Keratinocyte (primary cell): ENCODE measurements around the gene ABCG4. TPM values are rescaled to one million over a fixed set of nuclear protein-coding genes. Genes with fewer than 3 reads are reported as not detected.
"Not testable (repeated sequence)": the region's sequence is repeated elsewhere in the genome, so short reads cannot be mapped to it uniquely, and the experiment has no call there.

Experiments
- DNase-seq: peaks from one replicate; pipeline ENCODE4 v3.0.0-alpha.2; 2011; ENCODE audit warnings: low read depth, missing footprints, low spot score
- FAIRE-seq: peaks from 2 replicates; lab custom pipeline; 2011; peaks lifted over from hg19 to GRCh38; lab: Jason Lieb, UNC
- H2AFZ ChIP-seq: 2 replicates; pipeline ENCODE4 v1.6.0; 2012; ENCODE audit warnings: low read length, control low read depth, inconsistent platforms; ENCODE audit not compliant: control insufficient read depth
- H3K27ac ChIP-seq: 2 replicates; pipeline ENCODE4 v1.5.1; 2011; ENCODE audit warnings: low read length; ENCODE audit not compliant: control insufficient read depth, insufficient read depth
- H3K27me3 ChIP-seq: 3 replicates; pipeline ENCODE4 v1.6.0; 2011; ENCODE audit warnings: low read length; ENCODE audit not compliant: control insufficient read depth, insufficient read depth; ENCODE audit errors: extremely low read depth
- H3K36me3 ChIP-seq, 2 experiments: 2 replicates in 1 of 2; 3 replicates in 1 of 2; pipeline ENCODE4 v1.5.1; 2011; ENCODE audit warnings: low read length in 2 of 2, mild to moderate bottlenecking in 1 of 2; ENCODE audit not compliant: control insufficient read depth in 2 of 2, insufficient read depth in 2 of 2; ENCODE audit errors: extremely low read depth in 1 of 2
- H3K4me1 ChIP-seq: 3 replicates; pipeline ENCODE4 v1.5.1; 2011; ENCODE audit warnings: low read length; ENCODE audit not compliant: control insufficient read depth, insufficient read depth; ENCODE audit errors: extremely low read depth
- H3K4me2 ChIP-seq: 3 replicates; pipeline ENCODE4 v1.6.0; 2011; ENCODE audit warnings: low read depth, low read length; ENCODE audit not compliant: control insufficient read depth, insufficient read depth; ENCODE audit errors: extremely low read depth
- H3K4me3 ChIP-seq, 3 experiments: fragments of 200-600 bp in 1 of 3; sonication (generic) in 1 of 3; 2 replicates in 2 of 3; 3 replicates in 1 of 3; pipeline ENCODE4 v1.5.1; 2011 to 2016; ENCODE audit warnings: low read length in 3 of 3, mild to moderate bottlenecking in 3 of 3, control low read depth in 2 of 3, inconsistent platforms in 1 of 3, low read depth in 1 of 3, mixed read lengths in 1 of 3, mixed run types in 1 of 3, moderate library complexity in 1 of 3; ENCODE audit not compliant: control insufficient read depth in 2 of 3, insufficient read depth in 2 of 3; ENCODE audit errors: extremely low read depth in 1 of 3
- H3K79me2 ChIP-seq: 2 replicates; pipeline ENCODE4 v1.6.0; 2012; ENCODE audit warnings: low read length; ENCODE audit not compliant: control insufficient read depth, insufficient read depth
- H3K9ac ChIP-seq: 3 replicates; pipeline ENCODE4 v1.6.0; 2011; ENCODE audit warnings: low read length; ENCODE audit not compliant: control insufficient read depth, insufficient read depth; ENCODE audit errors: extremely low read depth
- H3K9me1 ChIP-seq: 3 replicates; pipeline ENCODE4 v1.6.0; 2011; ENCODE audit warnings: low read length; ENCODE audit not compliant: control insufficient read depth, insufficient read depth; ENCODE audit errors: extremely low read depth
- H3K9me3 ChIP-seq: 2 replicates; pipeline ENCODE4 v1.5.1; 2012; ENCODE audit warnings: low read depth, low read length; ENCODE audit not compliant: control insufficient read depth
- H4K20me1 ChIP-seq: 3 replicates; pipeline ENCODE4 v1.6.0; 2011; ENCODE audit warnings: low read length; ENCODE audit not compliant: control insufficient read depth, insufficient read depth; ENCODE audit errors: extremely low read depth
- CTCF ChIP-seq, 3 experiments: IDR thresholded peaks in 1 of 3; conservative IDR thresholded peaks in 1 of 3; optimal IDR thresholded peaks in 1 of 3; 2 replicates in 2 of 3; 3 replicates in 1 of 3; pipeline versions ENCODE3 to v1.5.1; 2011; ENCODE audit warnings: low read length in 3 of 3, mild to moderate bottlenecking in 3 of 3, moderate library complexity in 2 of 3, control low read depth in 1 of 3, inconsistent platforms in 1 of 3; ENCODE audit not compliant: insufficient read depth in 2 of 3; ENCODE audit errors: extremely low read depth in 1 of 3
- EZH2 ChIP-seq: IDR thresholded peaks from one replicate; pipeline ENCODE4 v1.6.1; 2012; ENCODE audit warnings: inconsistent platforms, mild to moderate bottlenecking, low read length, moderate library complexity
- dilution Hi-C: fragments of 300-500 bp; cut with MboI; formaldehyde crosslinking; loops from one replicate; pipeline ENCODE4 v1.7.0; 2020; ENCODE audit warnings: low sequenced_read_pairs; ENCODE audit not compliant: extremely low pct_ligation_motif_present
- polyA plus RNA-seq, 5 experiments: library from polyadenylated mRNA; depleted of rRNA in 3 of 5; stranded (reverse) in 3 of 5; stranded (forward) in 1 of 5; unstranded in 1 of 5; fragments of >200 nt; gene quantifications; 1 replicate in 1 of 5; 2 replicates in 3 of 5; 3 replicates in 1 of 5; pipeline versions ENCODE4 v1.2.1 to v1.2.3, GENCODE V29; 2011 to 2012; ENCODE audit warnings: missing spikeins in 2 of 5, low read depth in 1 of 5, low replicate concordance in 1 of 5

The ABCG4 gene
- polyA plus RNA-seq, 1 donor (not counting 4 experiments of a cell fraction or from before 2014, with no cell fraction given) = 0.14 TPM

- Histone ChIP-seq H2AFZ (peak within 1 kb of the TSS; percentile 98), H3K4me3 (peak within 1 kb of the TSS; percentile 82 to 86 (median 86)), H3K79me2 (peaks cover 20% of the 10 kb centered on the region), H3K36me3 (peaks cover 7 to 15% of the 10 kb centered on the region in 2 experiments), H4K20me1 (no peaks in the 10 kb centered on the region), H3K4me1 (peaks cover 28% of the 10 kb centered on the region), H3K9me1 (no peaks in the 10 kb centered on the region), H3K4me2 (peak within 1 kb of the TSS; percentile 97), H3K27ac (peak within 1 kb of the TSS; percentile 99), H3K9ac (peak within 1 kb of the TSS; percentile 91), H3K9me3 (no peaks in the 10 kb centered on the region), H3K27me3 (no peaks in the 10 kb centered on the region)
- TF ChIP-seq EZH2 = no peak
- no peak for TF ChIP-seq CTCF (optimal IDR thresholded peaks at IDR 0.05 in 1 of 3, IDR thresholded peaks at IDR 0.05 in 1 of 3, conservative IDR thresholded peaks at IDR 0.05 in 1 of 3; ENCODE audit: extremely low read depth in 1 of 3, insufficient read depth in 2 of 3, low read length in 3 of 3)
- DNase-seq = peak; percentile 78
- FAIRE-seq = peak; percentile 76
- dilution Hi-C loops = no loop called here
Observed at GRCh38 chr11:119101759-119102423, 47.0 kb upstream of the ABCG4 start, which contains the start of gene DPAGT1. DPAGT1 (minus strand) TSS chr11:119101853; CDS start chr11:119101655, 198 bp downstream.

- H4K20me1 ChIP-seq, H3K9me3 ChIP-seq, H3K4me3 ChIP-seq, DNase-seq, H3K27me3 ChIP-seq, H3K36me3 ChIP-seq, FAIRE-seq, H3K9me1 ChIP-seq, dilution Hi-C loops: not testable (repeated sequence)
- H3K79me2 ChIP-seq = peaks cover 23% of the 10 kb centered on the region
- H3K9ac ChIP-seq = peak overlapping the region; percentile 91
- peak overlapping the region; percentile 99 for H3K27ac ChIP-seq
- peaks cover 33% of the 10 kb centered on the region for H3K4me1 ChIP-seq
- peak overlapping the region; percentile 97 for H3K4me2 ChIP-seq
- peak overlapping the region; percentile 77 for H2AFZ ChIP-seq
Observed at GRCh38 chr11:119103161-119103664, 45.6 kb upstream of the ABCG4 start.
